ENCODE results near the gene MALT1.
"Not testable (repeated sequence)": the region's sequence is repeated elsewhere in the genome, so short reads cannot be mapped to it uniquely, and the experiment has no call there.

Gene MALT1

DNA sequence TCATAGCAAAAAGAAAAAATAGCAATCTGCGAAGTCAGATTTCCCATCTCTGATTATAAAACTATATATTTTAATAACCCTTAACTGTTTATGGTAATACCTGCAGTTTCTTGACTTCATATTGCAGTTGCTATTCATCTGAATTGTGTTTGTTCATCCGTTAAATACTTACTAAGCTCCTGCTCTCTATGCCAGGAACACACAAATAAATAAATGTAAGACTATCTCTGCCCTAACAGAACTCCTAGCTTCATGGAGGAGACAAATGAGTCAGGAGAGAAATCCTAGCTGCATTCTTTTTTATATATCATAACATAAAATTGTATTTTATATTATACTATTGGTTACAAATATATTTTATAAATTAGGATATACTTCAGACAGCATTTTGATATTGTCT lies 61.2 kb downstream of the MALT1 start:
- no peak for DNase-seq (ENCODE audit: low read depth)

GRCh38 chr18:58733866-58734265 lies 62.6 kb downstream of the MALT1 start:
- no peak for DNase-seq (ENCODE audit: low read depth)

DNA sequence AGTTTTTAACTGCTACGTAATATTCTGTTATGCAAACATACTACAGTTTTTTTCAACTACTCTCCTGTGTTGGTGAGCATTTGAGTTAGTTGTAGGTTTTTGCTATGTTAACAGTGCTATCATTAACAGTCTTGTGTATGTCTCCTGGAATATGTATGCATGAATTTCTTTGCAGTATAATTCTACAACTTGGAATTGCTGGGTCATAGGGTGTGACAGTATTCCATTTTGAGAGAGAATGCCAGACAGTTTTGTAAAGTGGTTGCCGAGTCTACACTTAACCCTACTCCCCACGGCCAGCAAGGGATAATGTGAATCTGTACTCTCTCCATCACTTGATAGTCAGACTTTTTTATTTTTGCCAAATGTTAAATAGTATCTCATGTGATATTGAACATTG lies 67.1 kb downstream of the MALT1 start:
- DNase-seq (ENCODE audit: low read depth), result no peak

GRCh38 chr18:58745914-58746313 lies 74.6 kb downstream of the MALT1 start:
- no peak for DNase-seq (ENCODE audit: low read depth)

- no peak for DNase-seq (ENCODE audit: low read depth)
These were observed 77.8 kb downstream of the MALT1 start for GRCh38 chr18:58748899-58749595.

GRCh38 chr18:58753976-58754375 lies 82.7 kb downstream of the MALT1 start:
- no peak for DNase-seq (ENCODE audit: low read depth)

- no peak for DNase-seq (ENCODE audit: low read depth)
These were observed 83.3 kb downstream of the MALT1 start for GRCh38 chr18:58754544-58755068.

DNA sequence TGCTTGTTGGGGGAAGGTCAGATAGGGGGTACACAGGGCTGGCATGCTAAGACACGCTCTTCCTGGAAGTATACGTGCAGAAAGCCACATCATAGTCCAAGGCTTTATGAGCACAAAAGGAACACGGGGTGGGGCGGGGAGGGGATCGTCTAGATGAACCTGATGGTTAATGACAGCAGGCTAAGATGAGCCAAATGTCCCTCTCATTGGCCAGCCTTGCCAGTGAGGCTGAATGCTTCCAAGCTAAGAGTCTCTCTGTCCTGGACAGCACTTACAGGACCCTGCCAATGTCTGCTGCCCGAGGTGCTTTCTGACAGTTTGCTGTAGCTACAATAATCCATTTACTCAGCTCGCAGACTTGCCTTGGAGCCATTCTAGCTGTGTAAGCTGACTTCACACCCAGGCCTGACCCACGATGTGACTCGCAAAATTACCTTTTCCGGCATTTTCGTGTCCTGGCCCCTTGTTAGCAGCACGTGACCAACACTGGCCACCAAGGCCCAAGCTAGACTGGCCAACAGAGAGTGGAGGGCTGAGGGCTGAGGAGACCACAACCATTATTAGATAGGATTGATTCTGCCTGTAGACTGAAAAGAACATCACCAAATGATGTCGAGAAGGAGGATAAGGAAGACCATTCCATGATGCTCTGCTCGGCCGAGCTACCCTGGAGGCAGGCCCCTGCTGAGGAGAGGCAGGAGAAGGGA lies 84.2 kb downstream of the MALT1 start:
- no peak for DNase-seq (ENCODE audit: low read depth)

DNA sequence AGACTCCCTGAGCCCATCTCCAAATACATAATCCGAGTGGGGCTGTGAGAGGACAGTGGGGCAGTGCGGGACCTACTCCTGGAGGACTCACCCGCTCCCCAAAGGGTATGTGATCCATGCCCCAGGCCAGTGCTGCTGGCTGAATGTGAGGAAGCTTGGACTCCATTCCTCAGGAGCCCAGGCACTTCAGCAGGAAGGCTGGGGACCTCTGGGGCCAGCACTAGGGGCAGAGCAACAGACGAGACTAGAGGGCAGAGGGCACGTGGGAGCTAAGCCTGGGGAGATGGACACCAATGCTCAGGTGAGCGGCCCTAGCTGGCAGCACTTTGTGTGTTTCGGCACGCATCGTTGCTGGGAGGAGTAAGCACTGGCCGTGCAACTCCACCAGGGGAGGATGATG lies 84.9 kb downstream of the MALT1 start:
- no peak for DNase-seq (ENCODE audit: low read depth)

DNA sequence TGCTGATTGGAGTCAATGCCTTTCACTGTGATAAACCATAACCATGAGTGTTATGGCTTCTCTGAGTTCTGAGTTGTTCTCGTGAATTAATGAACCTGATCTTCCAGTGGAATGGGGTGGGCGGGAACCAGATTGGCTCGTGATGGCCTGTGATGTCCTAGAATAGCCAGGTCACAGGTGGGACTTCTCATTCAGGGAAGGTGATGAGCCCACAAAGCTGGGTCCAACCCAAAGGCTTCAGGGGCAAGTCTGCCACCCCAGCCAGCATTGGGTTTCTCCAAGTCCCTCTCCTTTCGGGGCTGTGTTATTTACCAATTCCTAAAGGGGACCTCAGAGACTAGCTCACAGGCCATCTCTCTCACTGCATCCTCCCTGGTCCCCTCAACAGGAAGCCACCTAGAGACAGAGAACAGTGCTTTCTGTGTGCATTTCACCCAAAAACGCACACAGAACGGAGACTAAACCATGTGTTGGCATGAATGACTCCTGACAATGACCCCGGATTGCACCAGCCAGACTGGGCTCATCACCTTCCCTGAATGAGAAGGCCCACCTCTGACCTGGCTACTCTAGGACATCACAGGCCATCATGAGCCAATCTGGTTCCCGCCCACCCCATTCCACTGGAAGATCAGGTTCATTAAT lies 85.5 kb downstream of the MALT1 start:
- DNase-seq (ENCODE audit: low read depth), result no peak

DNA sequence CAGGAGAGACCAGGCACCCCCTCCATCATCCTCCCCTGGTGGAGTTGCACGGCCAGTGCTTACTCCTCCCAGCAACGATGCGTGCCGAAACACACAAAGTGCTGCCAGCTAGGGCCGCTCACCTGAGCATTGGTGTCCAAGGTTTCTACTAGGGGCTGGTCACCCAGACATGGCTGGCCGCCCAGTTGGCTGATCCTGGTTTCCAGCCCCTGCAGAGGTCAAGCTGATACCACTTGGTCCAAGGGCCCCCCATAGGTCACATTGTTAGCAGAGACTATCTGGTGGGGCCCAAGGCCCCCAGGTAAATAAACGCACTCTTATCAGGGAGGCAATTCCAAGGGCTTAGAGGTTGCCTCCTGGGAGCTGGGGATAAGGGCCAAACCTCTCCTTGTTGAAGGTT lies 86.1 kb downstream of the MALT1 start:
- not testable (repeated sequence) for DNase-seq (ENCODE audit: low read depth)

DNA sequence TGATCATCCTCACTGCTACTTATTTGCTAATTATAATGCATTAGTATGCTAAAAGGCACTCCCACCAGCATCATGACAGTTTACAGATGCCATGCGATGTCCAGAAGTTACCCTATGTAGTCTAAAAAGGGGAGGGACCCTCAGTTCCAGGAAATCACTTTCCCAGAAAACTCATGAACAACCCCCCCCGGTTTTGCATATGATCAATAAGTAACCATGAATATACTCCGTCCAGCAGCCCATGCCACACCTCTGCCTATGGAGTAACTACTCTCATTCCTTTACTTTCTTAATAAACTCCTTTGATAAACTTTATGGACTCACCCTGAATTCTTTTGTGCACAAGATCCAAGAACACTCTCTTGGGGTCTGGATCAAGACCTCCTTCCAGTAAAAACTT lies 86.8 kb downstream of the MALT1 start:
- no peak for DNase-seq (ENCODE audit: low read depth)

DNA sequence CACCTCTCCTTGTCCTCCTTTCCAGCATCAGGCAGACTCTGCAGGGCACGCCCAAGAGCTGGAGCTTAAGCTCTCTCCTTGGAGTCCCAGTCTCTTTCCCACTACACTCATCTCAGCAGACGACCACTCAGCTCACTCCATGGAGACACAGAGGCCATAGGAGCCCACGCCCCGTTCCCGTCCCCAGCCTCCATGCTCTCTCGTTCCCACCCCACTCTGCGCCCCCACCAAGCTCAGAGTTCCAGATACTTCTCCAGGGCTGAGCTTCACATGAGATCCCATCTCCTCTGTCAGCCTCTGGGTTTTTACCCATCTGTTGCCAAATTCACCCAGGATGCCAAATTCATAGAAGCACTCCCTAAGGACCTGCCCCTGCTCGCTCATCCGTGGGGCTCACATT lies 87.3 kb downstream of the MALT1 start:
- no peak for DNase-seq (ENCODE audit: low read depth)

DNA sequence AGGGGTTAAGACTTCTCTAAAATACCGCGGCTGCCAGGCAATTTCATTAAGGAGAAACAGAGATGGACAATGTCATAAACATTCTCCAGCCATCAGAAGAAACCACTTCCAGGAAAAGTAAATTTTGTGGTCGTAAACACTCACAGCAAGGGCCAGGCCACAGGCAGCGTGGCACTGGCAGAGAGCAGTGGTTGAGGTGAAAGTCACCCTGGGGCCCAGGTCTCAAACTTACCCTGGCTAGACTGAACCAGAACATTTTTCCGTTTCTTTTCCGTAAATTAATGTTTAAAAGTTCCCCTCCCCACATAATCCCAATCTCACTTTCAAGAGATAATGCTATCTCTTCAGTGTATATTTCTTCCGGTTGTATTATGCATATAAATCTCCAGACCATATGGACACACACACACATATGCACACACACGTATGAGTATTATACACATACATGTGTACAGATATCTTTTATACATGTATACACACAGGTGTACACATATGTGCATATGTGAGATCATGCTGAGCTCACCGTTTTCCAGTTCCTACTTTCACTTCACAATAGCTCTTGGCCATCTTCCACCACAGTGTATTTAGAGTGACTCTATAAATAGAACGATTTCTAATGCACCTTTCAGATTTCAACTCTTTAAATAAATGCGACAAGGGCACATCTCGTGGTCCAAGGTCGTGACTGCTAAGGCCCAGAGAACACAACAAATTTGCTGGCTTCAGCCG lies 90.1 kb downstream of the MALT1 start:
- DNase-seq (ENCODE audit: low read depth), result no peak

- no peak for DNase-seq (ENCODE audit: low read depth)
These were observed 90.9 kb downstream of the MALT1 start for GRCh38 chr18:58761970-58762780.

GRCh38 chr18:58762781-58763171 lies 91.5 kb downstream of the MALT1 start:
- no peak for DNase-seq (ENCODE audit: low read depth)

DNA sequence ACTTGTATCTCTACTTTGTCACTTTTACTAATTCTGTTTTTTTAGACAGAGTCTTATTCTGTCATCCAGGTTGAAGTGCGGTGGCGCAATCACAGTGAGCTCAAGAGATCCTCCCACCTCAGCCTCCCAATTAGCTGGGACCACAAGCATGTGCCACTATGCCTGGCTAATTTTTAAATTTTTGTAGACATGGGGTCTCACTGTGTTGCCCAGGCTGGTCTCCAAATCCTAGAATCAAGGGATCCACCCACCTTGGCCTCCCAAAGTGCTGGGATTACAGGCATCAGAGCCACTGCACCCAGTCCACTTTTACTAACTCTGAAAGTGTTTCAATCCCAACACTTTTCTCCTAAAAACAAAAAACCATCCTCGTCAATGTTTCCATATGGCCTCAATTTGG lies 94.9 kb downstream of the MALT1 start:
- no peak for DNase-seq (ENCODE audit: low read depth)

GRCh38 chr18:58766946-58767345 lies 95.7 kb downstream of the MALT1 start:
- no peak for DNase-seq (ENCODE audit: low read depth)

DNA sequence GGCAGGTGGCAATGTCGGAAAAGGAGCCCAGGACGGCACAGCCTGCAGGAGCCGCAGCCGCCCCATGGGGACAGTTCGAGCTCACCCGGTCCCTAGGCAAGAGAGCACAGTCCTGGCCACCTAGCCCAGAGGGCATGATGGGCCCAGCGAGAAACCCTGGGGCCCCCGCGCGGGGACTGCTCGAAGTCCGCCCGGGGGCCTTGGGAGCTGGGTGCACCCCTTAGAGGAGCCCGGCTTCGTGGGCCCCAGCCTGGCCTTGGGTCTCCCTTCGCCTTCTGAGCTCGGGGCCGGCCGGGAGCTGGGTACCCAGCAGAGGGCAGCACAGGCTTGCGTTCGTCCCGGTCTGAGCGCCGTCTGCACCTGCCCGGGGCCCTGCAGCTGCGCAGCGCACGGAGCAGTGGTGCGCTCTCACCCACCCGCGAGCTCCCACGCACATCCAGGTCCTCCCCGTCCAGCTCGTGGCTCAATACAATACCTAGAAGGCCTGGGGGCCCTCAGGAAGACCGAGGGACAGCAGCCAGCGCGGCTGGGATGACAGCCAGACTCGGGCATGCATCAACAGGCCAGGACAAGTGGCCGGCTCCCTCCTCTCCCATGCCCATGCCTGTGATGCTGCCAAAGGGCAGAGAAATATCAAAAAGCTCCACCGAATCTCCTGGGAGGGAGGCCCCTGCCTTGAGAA lies 97.2 kb downstream of the MALT1 start:
- DNase-seq (ENCODE audit: low read depth), result no peak

GRCh38 chr18:58769321-58769720 lies 98.1 kb downstream of the MALT1 start:
- DNase-seq (ENCODE audit: low read depth), result no peak

DNA sequence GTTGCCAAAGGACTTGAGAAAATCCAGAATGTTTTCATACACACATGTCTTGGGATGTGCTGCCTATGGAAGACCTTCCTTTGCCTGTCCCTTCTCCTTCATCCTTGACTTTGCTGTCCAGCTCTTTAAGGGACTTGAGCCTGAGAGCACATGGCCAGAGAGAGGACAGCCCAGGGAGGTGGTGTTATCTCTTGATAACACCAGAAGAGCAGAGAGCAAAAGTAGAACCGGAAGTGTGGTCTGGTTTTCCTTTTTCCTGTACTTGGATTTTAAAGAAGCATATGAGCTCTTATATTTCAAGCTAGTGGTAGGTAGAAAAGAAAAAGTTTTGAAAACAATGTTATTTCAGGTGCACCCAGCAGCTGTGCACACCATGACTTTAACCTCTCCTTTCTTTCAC lies 99.3 kb downstream of the MALT1 start:
- no peak for DNase-seq (ENCODE audit: low read depth)

Measured in non-pigmented ciliary epithelial cell (primary cell).